PC-3 (cell line): Measurements from ENCODE around the gene COX5A. TPM values are rescaled to one million over a fixed set of nuclear protein-coding genes. Genes with fewer than 3 reads are reported as not detected.

Source experiments
- ATAC-seq: fragments of 200-7000 bp; cut with Tn5 transposase; 2 replicates; pipeline ENCODE4 v1.9.1; 2020; ENCODE audit warnings: mild to moderate bottlenecking, moderate library complexity
- BruUV-seq: library from RNA; stranded (reverse); fragments of 400-500 nt; replicated peaks from 2 replicates; lab custom pipeline; 2021; lab: Mats Ljungman, UMichigan
- CTCF ChIA-PET: fragments of 300-600 bp; sonication (Branson Sonifier 250); formaldehyde crosslinking; loops from one replicate; lab custom pipeline; 2022; ENCODE audit warnings: antibody characterized with exemption; lab: Charles Lee
- POLR2A ChIA-PET: fragments of 300-600 bp; sonication (Branson Sonifier 250); formaldehyde crosslinking; loops from one replicate; lab custom pipeline; 2022; ENCODE audit warnings: antibody characterized with exemption; ENCODE audit not compliant: unreplicated experiment; lab: Charles Lee
- DNase-seq: peaks from one replicate; pipeline ENCODE4 v3.0.0-alpha.2; 2015
- H2AFZ ChIP-seq: fragments of 300-600 bp; sonication (generic); 2 replicates; pipeline ENCODE4 v1.6.0; 2016; ENCODE audit warnings: antibody characterized with exemption, low read length
- H3F3A ChIP-seq: fragments of 300-600 bp; sonication (generic); one replicate; pipeline ENCODE4 v1.6.0; 2017; ENCODE audit warnings: antibody characterized with exemption, low read length, control low read depth, mild to moderate bottlenecking; ENCODE audit not compliant: unreplicated experiment
- H3K27ac ChIP-seq: fragments of 300-600 bp; sonication (generic); 2 replicates; pipeline ENCODE4 v1.5.1; 2016; ENCODE audit warnings: mild to moderate bottlenecking, low read length
- H3K27me3 ChIP-seq: fragments of 300-600 bp; sonication (generic); 2 replicates; pipeline ENCODE4 v1.6.1; 2016; ENCODE audit warnings: low read length, mixed read lengths
- H3K36me3 ChIP-seq: fragments of 300-600 bp; sonication (generic); 2 replicates; pipeline ENCODE4 v1.6.1; 2016; ENCODE audit warnings: low read depth, mixed run types, low read length, mixed read lengths
- H3K4me1 ChIP-seq: fragments of 300-600 bp; sonication (generic); 2 replicates; pipeline ENCODE4 v1.5.1; 2016; ENCODE audit warnings: low read length; ENCODE audit not compliant: insufficient read depth
- H3K4me2 ChIP-seq: fragments of 300-600 bp; sonication (generic); 2 replicates; pipeline ENCODE4 v1.6.0; 2016; ENCODE audit warnings: low read length
- H3K4me3 ChIP-seq: fragments of 300-600 bp; sonication (generic); 2 replicates; pipeline ENCODE4 v1.5.1; 2016; ENCODE audit warnings: mild to moderate bottlenecking, low read length, mixed read lengths
- H3K79me2 ChIP-seq: fragments of 300-600 bp; sonication (generic); 2 replicates; pipeline ENCODE4 v1.6.1; 2017; ENCODE audit warnings: low read length, mixed read lengths
- H3K9ac ChIP-seq: fragments of 300-600 bp; sonication (generic); 2 replicates; pipeline ENCODE4 v1.6.0; 2016; ENCODE audit warnings: mild to moderate bottlenecking, low read length
- H3K9me2 ChIP-seq: fragments of 300-600 bp; sonication (generic); replicated peaks from 2 replicates; pipeline ENCODE4 v1.6.1; 2016; ENCODE audit warnings: mixed run types, low read length, mixed read lengths
- H3K9me3 ChIP-seq: fragments of 300-600 bp; sonication (generic); 2 replicates; pipeline ENCODE4 v1.6.1; 2016; ENCODE audit warnings: low read length, mixed read lengths
- H4K20me1 ChIP-seq: fragments of 300-600 bp; sonication (generic); 2 replicates; pipeline ENCODE4 v1.6.1; 2016; ENCODE audit warnings: low read length, mixed read lengths
- CTCF ChIP-seq: fragments of 300-600 bp; sonication (generic); conservative IDR thresholded peaks from 2 replicates; pipeline ENCODE4 v1.5.1; 2017; ENCODE audit warnings: antibody characterized with exemption, low read depth, mild to moderate bottlenecking, low read length
- EZH2 ChIP-seq: fragments of 300-600 bp; sonication (generic); IDR thresholded peaks from one replicate; pipeline ENCODE4 v1.6.1; 2017; ENCODE audit warnings: antibody characterized with exemption, mild to moderate bottlenecking, low read length; ENCODE audit not compliant: unreplicated experiment
- EZH2phosphoT487 ChIP-seq: fragments of 300-600 bp; sonication (generic); IDR thresholded peaks from 2 replicates; pipeline ENCODE4 v1.6.1; 2018; ENCODE audit warnings: mild to moderate bottlenecking, antibody characterized with exemption, low read length, borderline replicate concordance
- intact Hi-C: fragments of 100-400 bp; cut with micrococcal nuclease; formaldehyde crosslinking; loops from 2 replicates; pipeline ENCODE4 v1.9.0; 2023
- total RNA-seq: library from RNA; depleted of rRNA; stranded (reverse); fragments of >200 nt; gene quantifications from 2 replicates; pipeline ENCODE4 v1.2.3, GENCODE V29; 2014

The COX5A gene
- total RNA-seq, 1 experiment from 2014 or later: 145 TPM

GRCh38 chr15:74893627-74894026, 44.2 kb downstream of the COX5A start:
- Histone ChIP-seq H3K9me3 (no peaks in the 10 kb centered on the region), H3K9me2 (no peaks in the 10 kb centered on the region), H4K20me1 (no peaks in the 10 kb centered on the region), H3K27me3 (no peaks in the 10 kb centered on the region), H3F3A (no peaks in the 10 kb centered on the region), H3K36me3 (peaks cover 12% of the 10 kb centered on the region; the same call in 1 of the 2 replicates), H3K79me2 (peaks cover 16% of the 10 kb centered on the region), H3K9ac (no peak overlapping the region), H2AFZ (no peak overlapping the region), H3K4me1 (peaks cover 35% of the 10 kb centered on the region), H3K4me3 (no peak overlapping the region), H3K27ac (no peak overlapping the region), H3K4me2 (no peak overlapping the region)
- no TSS peak for BruUV-seq
- DNase-seq (no peak), ATAC-seq (no peak)
- intact Hi-C loops: no loop called here
- TF ChIP-seq EZH2phosphoT487 (no peak), EZH2 (no peak), CTCF (no peak)
- ChIA-PET POLR2A (no interaction called here), CTCF (no interaction called here)

GRCh38 chr15:74892931-74893330, 44.9 kb downstream of the COX5A start:
- CTCF ChIA-PET: no interaction called here
- DNase-seq (no peak), ATAC-seq (no peak)
- Histone ChIP-seq H3K9ac (no peak overlapping the region), H2AFZ (no peak overlapping the region), H3K4me2 (no peak overlapping the region), H3F3A (no peaks in the 10 kb centered on the region), H3K9me2 (no peaks in the 10 kb centered on the region), H3K27me3 (no peaks in the 10 kb centered on the region), H3K4me1 (peaks cover 35% of the 10 kb centered on the region), H3K79me2 (peaks cover 16% of the 10 kb centered on the region), H3K36me3 (peaks cover 12% of the 10 kb centered on the region; the same call in 1 of the 2 replicates), H3K27ac (no peak overlapping the region), H4K20me1 (no peaks in the 10 kb centered on the region), H3K4me3 (no peak overlapping the region), H3K9me3 (no peaks in the 10 kb centered on the region)
- intact Hi-C loops: no loop called here
- no peak for TF ChIP-seq EZH2phosphoT487
- TF ChIP-seq CTCF: no peak
- TF ChIP-seq EZH2: no peak
- no TSS peak for BruUV-seq
- POLR2A ChIA-PET: no interaction called here

DNA sequence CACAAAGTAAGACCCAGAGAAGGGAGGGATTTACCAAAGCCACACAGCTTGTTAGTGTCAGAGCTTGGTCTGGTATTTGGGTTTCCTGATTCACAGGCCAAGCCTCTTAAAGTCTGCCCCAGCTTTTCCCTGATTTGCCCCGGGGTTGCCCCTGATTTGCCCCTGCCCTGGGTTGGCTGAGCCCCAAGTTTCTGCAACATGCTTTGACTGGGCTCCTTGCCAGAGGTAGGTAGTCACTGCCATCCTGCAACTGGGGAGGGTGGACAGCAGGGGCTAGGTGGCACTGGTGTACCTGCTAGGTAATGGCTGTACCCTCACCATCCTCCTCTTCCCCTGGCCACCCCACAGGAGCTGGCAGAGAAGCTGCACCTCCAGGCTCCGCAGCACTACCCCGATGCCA, 45.6 kb downstream of the COX5A start:
- no peak for ATAC-seq
- H4K20me1 ChIP-seq: no peaks in the 10 kb centered on the region
- no peak overlapping the region for H3K4me3 ChIP-seq
- peak; percentile 53 for DNase-seq
- POLR2A ChIA-PET: no interaction called here
- no peaks in the 10 kb centered on the region for H3K9me3 ChIP-seq
- peaks cover 12% of the 10 kb centered on the region; the same call in 1 of the 2 replicates for H3K36me3 ChIP-seq
- CTCF ChIA-PET: interaction anchor here (0.9 kb wide), 1 partner anchor 9 kb away, joined by 3 read pairs; no protein-coding TSS in a partner anchor
- no peak overlapping the region for H2AFZ ChIP-seq
- peaks cover 35% of the 10 kb centered on the region for H3K4me1 ChIP-seq
- H3K9ac ChIP-seq: no peak overlapping the region
- no peaks in the 10 kb centered on the region for H3K9me2 ChIP-seq
- no peaks in the 10 kb centered on the region for H3F3A ChIP-seq
- intact Hi-C loops: no loop called here
- no TSS peak for BruUV-seq
- peaks cover 16% of the 10 kb centered on the region for H3K79me2 ChIP-seq
- no peaks in the 10 kb centered on the region for H3K27me3 ChIP-seq
- no peak overlapping the region for H3K4me2 ChIP-seq
- peak overlapping the region; percentile 36; the same call in 1 of the 2 replicates for H3K27ac ChIP-seq
- TF ChIP-seq CTCF (no peak), EZH2phosphoT487 (no peak), EZH2 (no peak)
